Omental fat pad (tissue), 4 donors: ENCODE data around the gene SYPL2. TPM values are rescaled to one million over a fixed set of nuclear protein-coding genes. Genes with fewer than 3 reads are reported as not detected.
"Not testable (repeated sequence)": the region's sequence is repeated elsewhere in the genome, so short reads cannot be mapped to it uniquely, and the experiment has no call there.

Experiments used
- ATAC-seq: fragments of 150-250 bp; one replicate; pipeline ENCODE4 v1.9.1; 2016; ENCODE audit warnings: mild to moderate bottlenecking, moderate library complexity; ENCODE audit not compliant: low FRiP score
- DNase-seq: peaks from one replicate; pipeline ENCODE4 v3.0.0-alpha.2; 2019; ENCODE audit warnings: low spot score
- total RNA-seq, 4 donors: library from RNA; depleted of rRNA; stranded (reverse); fragments of >200 nt; gene quantifications; one replicate each; pipeline ENCODE4 v1.1.0, GENCODE V29; 2016
- TF ChIP-seq, protein P1 (sequence below), 3 donors: fragments of 450-650 bp; IDR thresholded peaks; one replicate each; pipeline ENCODE4 v1.5.1; 2016 to 2017; ENCODE audit warnings: antibody characterized with exemption in 3 of 3, mild to moderate bottlenecking in 3 of 3, moderate library complexity in 2 of 3

Gene SYPL2
- total RNA-seq, 4 donors from 2014 or later, result 1.7 to 3.7 (median 2.2) TPM

DNA sequence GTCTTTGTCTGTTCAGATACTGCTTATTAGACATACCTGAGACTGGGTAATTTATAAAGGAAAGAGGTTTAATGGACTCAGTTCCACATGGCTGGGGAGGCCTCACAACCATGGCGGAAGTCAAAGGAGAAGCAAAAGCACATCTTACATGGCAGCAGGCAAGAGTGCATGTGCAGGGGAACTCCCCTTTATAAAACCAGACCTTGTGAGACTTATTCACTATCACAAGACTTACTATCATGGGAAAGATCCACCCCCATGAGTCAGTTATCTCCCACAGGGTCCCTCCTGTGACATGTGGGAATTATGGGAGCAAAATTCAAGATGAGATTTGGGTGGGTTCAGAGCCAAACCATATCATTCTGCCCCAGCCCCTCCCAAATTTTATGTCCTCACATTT, 33.0 kb upstream of the SYPL2 start:
- DNase-seq, result no peak
- ATAC-seq, result no peak
- TF ChIP-seq, protein P1, sequence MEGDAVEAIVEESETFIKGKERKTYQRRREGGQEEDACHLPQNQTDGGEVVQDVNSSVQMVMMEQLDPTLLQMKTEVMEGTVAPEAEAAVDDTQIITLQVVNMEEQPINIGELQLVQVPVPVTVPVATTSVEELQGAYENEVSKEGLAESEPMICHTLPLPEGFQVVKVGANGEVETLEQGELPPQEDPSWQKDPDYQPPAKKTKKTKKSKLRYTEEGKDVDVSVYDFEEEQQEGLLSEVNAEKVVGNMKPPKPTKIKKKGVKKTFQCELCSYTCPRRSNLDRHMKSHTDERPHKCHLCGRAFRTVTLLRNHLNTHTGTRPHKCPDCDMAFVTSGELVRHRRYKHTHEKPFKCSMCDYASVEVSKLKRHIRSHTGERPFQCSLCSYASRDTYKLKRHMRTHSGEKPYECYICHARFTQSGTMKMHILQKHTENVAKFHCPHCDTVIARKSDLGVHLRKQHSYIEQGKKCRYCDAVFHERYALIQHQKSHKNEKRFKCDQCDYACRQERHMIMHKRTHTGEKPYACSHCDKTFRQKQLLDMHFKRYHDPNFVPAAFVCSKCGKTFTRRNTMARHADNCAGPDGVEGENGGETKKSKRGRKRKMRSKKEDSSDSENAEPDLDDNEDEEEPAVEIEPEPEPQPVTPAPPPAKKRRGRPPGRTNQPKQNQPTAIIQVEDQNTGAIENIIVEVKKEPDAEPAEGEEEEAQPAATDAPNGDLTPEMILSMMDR (IDR thresholded peaks at IDR 0.05), result no peak

DNA sequence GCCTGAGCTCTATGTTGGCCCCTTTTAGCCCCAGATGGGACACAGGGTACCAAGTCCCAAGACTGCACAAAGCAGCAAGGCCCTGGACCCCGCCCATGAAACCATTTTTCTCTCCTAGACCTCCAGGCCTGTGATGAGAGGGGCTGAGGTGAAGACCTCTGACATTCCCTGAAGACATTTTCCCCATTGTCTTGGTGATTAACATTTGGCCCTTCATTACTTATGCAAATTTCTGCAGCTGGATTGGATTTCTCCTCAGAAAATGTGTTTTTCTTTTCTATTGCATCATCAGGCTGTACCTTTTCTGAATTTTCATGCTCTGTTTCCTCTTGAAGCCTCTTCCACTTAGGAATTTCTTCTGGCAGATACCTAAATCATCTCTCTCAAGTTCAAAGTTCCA, 31.9 kb upstream of the SYPL2 start:
- ATAC-seq (no peak), DNase-seq (no peak)
- TF ChIP-seq, protein P1 (IDR thresholded peaks at IDR 0.05), result no peak

DNA sequence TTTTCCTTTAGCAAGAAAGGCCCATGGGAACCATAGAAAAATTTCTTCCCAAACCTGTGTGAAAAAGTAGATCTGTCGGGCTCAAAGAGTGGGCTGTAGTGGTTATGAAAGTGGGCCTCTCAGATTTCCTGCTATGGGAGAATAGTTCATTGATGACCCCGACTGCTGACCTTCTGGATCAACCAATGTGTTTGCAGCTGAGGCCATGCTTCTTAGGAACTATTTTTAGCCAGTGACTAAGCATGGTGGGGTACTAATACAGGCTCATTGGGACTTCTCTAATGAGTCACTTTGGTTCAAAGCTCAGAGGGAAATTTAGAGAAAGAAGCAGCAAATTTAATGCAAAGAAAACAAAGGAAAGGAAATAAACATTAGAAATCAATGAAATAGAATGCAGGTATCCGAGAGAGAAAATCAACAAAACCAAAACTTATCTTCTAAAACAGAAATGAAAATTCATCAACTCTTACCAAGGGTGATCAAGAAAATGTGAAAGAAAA, 27.5 kb upstream of the SYPL2 start:
- no peak for ATAC-seq
- TF ChIP-seq, protein P1 (IDR thresholded peaks at IDR 0.05), result no peak
- no peak for DNase-seq

GRCh38 chr1:109441069-109441468, 25.3 kb upstream of the SYPL2 start:
- DNase-seq, result no peak
- no peak for ATAC-seq
- TF ChIP-seq, protein P1 (IDR thresholded peaks at IDR 0.05), result no peak

DNA sequence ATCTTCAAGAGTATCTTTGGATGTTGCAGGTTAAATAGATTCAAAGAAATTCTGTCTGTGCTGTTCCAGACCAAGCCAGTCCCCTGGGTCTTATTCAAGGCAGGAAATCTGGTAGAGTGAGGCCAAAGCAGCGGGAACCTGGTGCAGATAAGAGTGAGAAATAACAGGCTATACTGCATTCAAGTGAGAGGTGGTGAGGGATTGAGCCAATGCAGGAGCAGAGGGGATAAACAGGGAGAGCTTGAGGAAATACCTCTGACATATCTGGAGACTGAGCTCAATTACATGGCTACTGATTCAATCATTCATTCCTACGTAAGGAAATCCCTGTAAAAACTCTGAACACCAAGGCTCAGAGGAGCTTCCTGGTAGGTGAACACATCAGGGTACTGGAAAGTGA, 22.9 kb upstream of the SYPL2 start:
- no peak for ATAC-seq
- no peak for DNase-seq
- TF ChIP-seq, protein P1 (IDR thresholded peaks at IDR 0.05), result no peak

DNA sequence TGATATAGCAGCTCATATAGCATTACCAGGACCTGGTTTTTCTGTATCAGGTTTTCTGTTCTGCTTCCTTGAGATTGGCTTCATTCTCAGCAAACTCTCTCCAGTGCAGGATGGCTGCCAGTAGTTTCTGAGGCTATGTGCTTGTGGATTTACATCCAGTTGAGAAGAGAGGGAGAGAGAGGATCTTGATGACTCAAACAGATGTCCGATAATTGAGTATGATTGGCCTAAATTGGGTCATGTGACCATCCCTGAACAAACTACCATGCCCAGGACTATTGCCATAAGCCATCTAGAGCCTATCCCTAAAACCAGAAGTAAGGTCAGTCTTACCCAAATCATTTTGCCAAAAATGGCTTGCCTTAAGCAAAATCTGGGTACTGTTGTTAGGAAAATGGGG, 22.0 kb upstream of the SYPL2 start:
- TF ChIP-seq, protein P1 (IDR thresholded peaks at IDR 0.05), result no peak
- DNase-seq, result no peak

DNA sequence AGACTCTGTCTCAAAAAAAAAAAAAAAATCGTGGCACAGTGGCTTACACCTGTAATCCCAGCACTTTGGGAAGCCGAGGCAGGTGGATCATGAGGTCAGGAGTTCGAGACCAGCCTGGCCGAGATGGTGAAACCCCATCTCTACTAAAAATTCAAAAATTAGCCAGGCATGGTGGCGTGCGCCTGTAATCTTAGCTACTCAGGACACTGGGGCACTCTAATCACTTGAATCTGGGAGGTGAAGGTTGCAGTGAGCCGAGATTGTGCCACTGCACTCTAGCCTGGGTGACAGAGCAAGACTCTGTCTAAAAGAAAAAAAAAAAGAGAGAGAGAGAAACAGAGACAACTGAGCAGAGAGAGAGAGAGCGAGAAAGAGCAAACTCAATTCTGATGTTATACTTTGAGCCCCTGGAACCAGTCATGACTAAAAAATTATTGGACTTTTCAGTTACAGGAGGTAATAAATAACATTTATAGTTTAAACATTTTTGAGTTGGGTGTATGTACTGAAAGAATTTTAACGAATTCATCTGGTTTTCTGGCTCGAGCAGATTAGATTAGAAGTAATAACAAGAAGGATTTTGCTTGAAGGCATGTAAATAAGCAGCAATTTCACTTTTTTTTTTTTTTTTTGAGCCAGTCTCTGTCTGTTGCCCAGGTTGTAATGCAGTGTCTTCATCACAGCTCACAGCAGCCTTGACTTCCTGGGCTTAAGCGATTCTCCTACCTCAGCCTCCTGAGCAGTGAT, 20.2 kb upstream of the SYPL2 start:
- ATAC-seq, DNase-seq: not testable (repeated sequence)

More for the DNA sequence above, 22.0 kb upstream of the SYPL2 start:
- no peak for ATAC-seq
